ENCODE measurements around the gene SEMA3B. TPM values are rescaled to one million over a fixed set of nuclear protein-coding genes. Genes with fewer than 3 reads are reported as not detected.

Gene SEMA3B
- polyA plus RNA-seq, 1 donor (not counting 4 experiments of a cell fraction or from before 2014, with no cell fraction given): 0.58 TPM

- DNase-seq (ENCODE audit: low read depth, low spot score): no peak
- no peak for TF ChIP-seq EZH2 (IDR thresholded peaks at IDR 0.05; ENCODE audit: low read length)
- Histone ChIP-seq H3K9me1 (ENCODE audit: control insufficient read depth, extremely low read depth, insufficient read depth, low read length) (no peaks in the 10 kb centered on the region), H3K9ac (ENCODE audit: control insufficient read depth, extremely low read depth, insufficient read depth, low read length) (peak overlapping the region; percentile 83), H3K79me2 (ENCODE audit: control insufficient read depth, insufficient read depth, low read length) (no peaks in the 10 kb centered on the region), H3K27me3 (ENCODE audit: control insufficient read depth, extremely low read depth, insufficient read depth, low read length) (no peaks in the 10 kb centered on the region), H3K27ac (ENCODE audit: control insufficient read depth, insufficient read depth, low read length) (peak overlapping the region; percentile 20), H3K4me3 (ENCODE audit: control insufficient read depth in 2 of 3, extremely low read depth in 1 of 3, insufficient read depth in 2 of 3, low read depth in 1 of 3, low read length in 3 of 3) (no peak overlapping the region), H4K20me1 (ENCODE audit: control insufficient read depth, extremely low read depth, insufficient read depth, low read length) (no peaks in the 10 kb centered on the region), H3K36me3 (ENCODE audit: control insufficient read depth in 2 of 2, extremely low read depth in 1 of 2, insufficient read depth in 2 of 2, low read length in 2 of 2) (peaks cover 19 to 20% of the 10 kb centered on the region in 2 experiments), H3K9me3 (ENCODE audit: control insufficient read depth, low read depth, low read length) (no peaks in the 10 kb centered on the region), H3K4me1 (ENCODE audit: control insufficient read depth, extremely low read depth, insufficient read depth, low read length) (peaks cover 28% of the 10 kb centered on the region), H3K4me2 (ENCODE audit: control insufficient read depth, extremely low read depth, insufficient read depth, low read depth, low read length) (peak overlapping the region; percentile 41), H2AFZ (ENCODE audit: control insufficient read depth, low read length) (no peak overlapping the region)
- no peak for FAIRE-seq
- dilution Hi-C loops (cut with MboI; ENCODE audit: extremely low pct_ligation_motif_present, low sequenced_read_pairs): no loop called here
Observed at GRCh38 chr3:50259432-50260026, 9.4 kb upstream of the SEMA3B start.

GRCh38 chr3:50260027-50260941, 8.7 kb upstream of the SEMA3B start:
- Histone ChIP-seq H3K4me3 (ENCODE audit: control insufficient read depth in 2 of 3, extremely low read depth in 1 of 3, insufficient read depth in 2 of 3, low read depth in 1 of 3, low read length in 3 of 3) (peak overlapping the region; percentile 39 to 53 (median 51)), H3K79me2 (ENCODE audit: control insufficient read depth, insufficient read depth, low read length) (no peaks in the 10 kb centered on the region), H4K20me1 (ENCODE audit: control insufficient read depth, extremely low read depth, insufficient read depth, low read length) (no peaks in the 10 kb centered on the region), H3K4me2 (ENCODE audit: control insufficient read depth, extremely low read depth, insufficient read depth, low read depth, low read length) (peak overlapping the region; percentile 71), H3K27ac (ENCODE audit: control insufficient read depth, insufficient read depth, low read length) (peak overlapping the region; percentile 56), H3K27me3 (ENCODE audit: control insufficient read depth, extremely low read depth, insufficient read depth, low read length) (no peaks in the 10 kb centered on the region), H3K4me1 (ENCODE audit: control insufficient read depth, extremely low read depth, insufficient read depth, low read length) (peaks cover 27% of the 10 kb centered on the region), H2AFZ (ENCODE audit: control insufficient read depth, low read length) (peak overlapping the region; percentile 6), H3K9me3 (ENCODE audit: control insufficient read depth, low read depth, low read length) (no peaks in the 10 kb centered on the region), H3K9ac (ENCODE audit: control insufficient read depth, extremely low read depth, insufficient read depth, low read length) (peak overlapping the region; percentile 83), H3K36me3 (ENCODE audit: control insufficient read depth in 2 of 2, extremely low read depth in 1 of 2, insufficient read depth in 2 of 2, low read length in 2 of 2) (peaks cover 19 to 20% of the 10 kb centered on the region in 2 experiments), H3K9me1 (ENCODE audit: control insufficient read depth, extremely low read depth, insufficient read depth, low read length) (no peaks in the 10 kb centered on the region)
- DNase-seq (ENCODE audit: low read depth, low spot score): no peak
- FAIRE-seq: no peak
- TF ChIP-seq EZH2 (IDR thresholded peaks at IDR 0.05; ENCODE audit: low read length) (no peak), CTCF (optimal IDR thresholded peaks at IDR 0.05 in 1 of 3, IDR thresholded peaks at IDR 0.05 in 1 of 3, conservative IDR thresholded peaks at IDR 0.05 in 1 of 3; ENCODE audit: extremely low read depth in 1 of 3, insufficient read depth in 2 of 3, low read length in 3 of 3) (peak in 2 of 3 experiments; percentile 67 to 92)
- dilution Hi-C loops (cut with MboI; ENCODE audit: extremely low pct_ligation_motif_present, low sequenced_read_pairs): no loop called here

Data from keratinocyte (primary cell).